G401.6 (cell line): ENCODE measurements around the gene SLC25A31.

ENCODE experiments used
- FAIRE-seq: peaks from 2 replicates; lab custom pipeline; 2012; peaks lifted over from hg19 to GRCh38; lab: Jason Lieb, UNC

Gene SLC25A31

GRCh38 chr4:127730142-127730913 is at the start of gene SLC25A31:
SLC25A31 (plus strand) TSS chr4:127730400; CDS start chr4:127730546, 146 bp downstream.
- FAIRE-seq = no peak

- FAIRE-seq = no peak
These were observed 44.9 kb upstream of the SLC25A31 start for GRCh38 chr4:127685292-127685691.

GRCh38 chr4:127686658-127687057 is 43.5 kb upstream of the SLC25A31 start:
- FAIRE-seq = no peak

- no peak for FAIRE-seq
These were observed 42.6 kb upstream of the SLC25A31 start for GRCh38 chr4:127687580-127687979.

- FAIRE-seq = no peak
These were observed 31.4 kb upstream of the SLC25A31 start for GRCh38 chr4:127698789-127699200.

GRCh38 chr4:127708985-127709384 is 21.2 kb upstream of the SLC25A31 start:
- no peak for FAIRE-seq

GRCh38 chr4:127709456-127709855 is 20.7 kb upstream of the SLC25A31 start:
- FAIRE-seq = no peak

- no peak for FAIRE-seq
These were observed 1.2 kb downstream of the SLC25A31 start for GRCh38 chr4:127731406-127731805.

GRCh38 chr4:127732623-127733328 is 2.6 kb downstream of the SLC25A31 start:
- FAIRE-seq = peak; percentile 96

- FAIRE-seq = no peak
These were observed 4.8 kb downstream of the SLC25A31 start for GRCh38 chr4:127734976-127735375.

- FAIRE-seq = no peak
These were observed 7.1 kb downstream of the SLC25A31 start for GRCh38 chr4:127737295-127737694.

GRCh38 chr4:127741247-127741646 is 11.0 kb downstream of the SLC25A31 start:
- no peak for FAIRE-seq

- FAIRE-seq = no peak
These were observed 17.7 kb downstream of the SLC25A31 start for GRCh38 chr4:127747883-127748282.

GRCh38 chr4:127748957-127749356 is 18.8 kb downstream of the SLC25A31 start:
- FAIRE-seq = no peak

- FAIRE-seq = no peak
These were observed 26.7 kb downstream of the SLC25A31 start for GRCh38 chr4:127756906-127757305.

- FAIRE-seq = no peak
These were observed 29.1 kb downstream of the SLC25A31 start for GRCh38 chr4:127759228-127759820.

- FAIRE-seq = no peak
These were observed 29.7 kb downstream of the SLC25A31 start for GRCh38 chr4:127759893-127760292.

- no peak for FAIRE-seq
These were observed 41.5 kb downstream of the SLC25A31 start for GRCh38 chr4:127771535-127772275.

- FAIRE-seq = no peak
These were observed 42.8 kb downstream of the SLC25A31 start for GRCh38 chr4:127772769-127773671.

- no peak for FAIRE-seq
These were observed 45.6 kb downstream of the SLC25A31 start for GRCh38 chr4:127775843-127776242.

GRCh38 chr4:127776620-127777019 is 46.4 kb downstream of the SLC25A31 start:
- FAIRE-seq = no peak
